Measurements from ENCODE around the gene ADAMTSL1. TPM values are rescaled to one million over a fixed set of nuclear protein-coding genes. Genes with fewer than 3 reads are reported as not detected.

Gene ADAMTSL1
- polyA plus RNA-seq, 2 of the 4 experiments (the other 2 are of a cell fraction) = 0.03 TPM; not detected in 1

- TF ChIP-seq CBX8 (IDR thresholded peaks at IDR 0.05) (no peak), NR3C1 (IDR thresholded peaks at IDR 0.05) (no peak), HEYL (CRISPR knock-in tag; IDR thresholded peaks at IDR 0.05) (no peak), SMC3 (IDR thresholded peaks at IDR 0.05) (no peak), TFCP2L1 (CRISPR knock-in tag; IDR thresholded peaks at IDR 0.05) (no peak), HOXA7 (CRISPR knock-in tag; IDR thresholded peaks at IDR 0.05) (no peak), ZC3H11A (IDR thresholded peaks at IDR 0.05) (no peak), ZNF302 (CRISPR knock-in tag; IDR thresholded peaks at IDR 0.05) (no peak), GATA3 (IDR thresholded peaks at IDR 0.05; ENCODE audit: borderline replicate concordance) (no peak), BHLHE40 (IDR thresholded peaks at IDR 0.05; ENCODE audit: low read depth, low read length) (no peak), HMGXB4 (CRISPR knock-in tag; IDR thresholded peaks at IDR 0.05; ENCODE audit: borderline replicate concordance) (no peak), ZFP36 (IDR thresholded peaks at IDR 0.05; ENCODE audit: borderline replicate concordance, partially characterized antibody) (no peak), KDM5A (IDR thresholded peaks at IDR 0.05) (no peak), EP300 (IDR thresholded peaks at IDR 0.05) (no peak), NPAS2 (CRISPR knock-in tag; IDR thresholded peaks at IDR 0.05; ENCODE audit: borderline replicate concordance) (no peak)
- TF ChIP-seq, protein P1, sequence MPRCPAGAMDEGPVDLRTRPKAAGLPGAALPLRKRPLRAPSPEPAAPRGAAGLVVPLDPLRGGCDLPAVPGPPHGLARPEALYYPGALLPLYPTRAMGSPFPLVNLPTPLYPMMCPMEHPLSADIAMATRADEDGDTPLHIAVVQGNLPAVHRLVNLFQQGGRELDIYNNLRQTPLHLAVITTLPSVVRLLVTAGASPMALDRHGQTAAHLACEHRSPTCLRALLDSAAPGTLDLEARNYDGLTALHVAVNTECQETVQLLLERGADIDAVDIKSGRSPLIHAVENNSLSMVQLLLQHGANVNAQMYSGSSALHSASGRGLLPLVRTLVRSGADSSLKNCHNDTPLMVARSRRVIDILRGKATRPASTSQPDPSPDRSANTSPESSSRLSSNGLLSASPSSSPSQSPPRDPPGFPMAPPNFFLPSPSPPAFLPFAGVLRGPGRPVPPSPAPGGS (IDR thresholded peaks at IDR 0.05) = no peak
- TF ChIP-seq, protein P2, sequence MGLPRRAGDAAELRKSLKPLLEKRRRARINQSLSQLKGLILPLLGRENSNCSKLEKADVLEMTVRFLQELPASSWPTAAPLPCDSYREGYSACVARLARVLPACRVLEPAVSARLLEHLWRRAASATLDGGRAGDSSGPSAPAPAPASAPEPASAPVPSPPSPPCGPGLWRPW (IDR thresholded peaks at IDR 0.05) = no peak
- TF ChIP-seq, protein P3, sequence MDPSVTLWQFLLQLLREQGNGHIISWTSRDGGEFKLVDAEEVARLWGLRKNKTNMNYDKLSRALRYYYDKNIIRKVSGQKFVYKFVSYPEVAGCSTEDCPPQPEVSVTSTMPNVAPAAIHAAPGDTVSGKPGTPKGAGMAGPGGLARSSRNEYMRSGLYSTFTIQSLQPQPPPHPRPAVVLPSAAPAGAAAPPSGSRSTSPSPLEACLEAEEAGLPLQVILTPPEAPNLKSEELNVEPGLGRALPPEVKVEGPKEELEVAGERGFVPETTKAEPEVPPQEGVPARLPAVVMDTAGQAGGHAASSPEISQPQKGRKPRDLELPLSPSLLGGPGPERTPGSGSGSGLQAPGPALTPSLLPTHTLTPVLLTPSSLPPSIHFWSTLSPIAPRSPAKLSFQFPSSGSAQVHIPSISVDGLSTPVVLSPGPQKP (IDR thresholded peaks at IDR 0.05; ENCODE audit: low read depth, low read length) = no peak
- ChIA-PET POLR2A (no interaction called here), CTCF (no interaction called here)
- no peaks in the 10 kb centered on the region for H3K9me3 ChIP-seq
- no peaks in the 10 kb centered on the region for H3K4me1 ChIP-seq
- H3K4me2 ChIP-seq = no peak overlapping the region
- no peak for FAIRE-seq
- H3K4me3 ChIP-seq = no peak overlapping the region
- no peak for DNase-seq (ENCODE audit: low read depth in 1 of 2, low spot score in 1 of 2)
- ATAC-seq = no peak
- H3K27ac ChIP-seq = no peak overlapping the region
- WGBS (ENCODE audit: missing lambda C conversion rate) = 0% methylated on average over 2 of the region's 2 CpGs
Observed at GRCh38 chr9:18588002-18588401, 114.0 kb downstream of the ADAMTSL1 start.

GRCh38 chr9:18591261-18591660 is 117.3 kb downstream of the ADAMTSL1 start:
- no peak for TF ChIP-seq JUNB (IDR thresholded peaks at IDR 0.05)
- no peak for TF ChIP-seq CHD2 (IDR thresholded peaks at IDR 0.05; ENCODE audit: low read length, partially characterized antibody)
- TF ChIP-seq EHMT2 (IDR thresholded peaks at IDR 0.05; ENCODE audit: low read depth) = no peak
- TF ChIP-seq CBX2 (IDR thresholded peaks at IDR 0.05; ENCODE audit: borderline replicate concordance, low read depth) = no peak
- FAIRE-seq (peak; percentile 13), DNase-seq (ENCODE audit: low read depth in 1 of 2, low spot score in 1 of 2) (no peak), ATAC-seq (no peak)
- H3K4me2 ChIP-seq = no peak overlapping the region
- no peak overlapping the region for H3K27ac ChIP-seq
- H3K4me3 ChIP-seq = no peak overlapping the region
- ChIA-PET POLR2A (no interaction called here), CTCF (no interaction called here)
- 61% methylated on average over 2 of the region's 2 CpGs for WGBS (ENCODE audit: missing lambda C conversion rate)
- H3K4me1 ChIP-seq = no peaks in the 10 kb centered on the region
- no peaks in the 10 kb centered on the region for H3K9me3 ChIP-seq

GRCh38 chr9:18594837-18595236 is 120.9 kb downstream of the ADAMTSL1 start:
- ChIA-PET POLR2A (no interaction called here), CTCF (no interaction called here)
- TF ChIP-seq USF2 (IDR thresholded peaks at IDR 0.05) = no peak
- TF ChIP-seq HOXB13 (CRISPR knock-in tag; IDR thresholded peaks at IDR 0.05; ENCODE audit: low read depth) = no peak
- no peak for TF ChIP-seq MAFK (IDR thresholded peaks at IDR 0.05; ENCODE audit: partially characterized antibody)
- no peak for TF ChIP-seq RAD21 (conservative IDR thresholded peaks at IDR 0.05 in 1 of 2, IDR thresholded peaks at IDR 0.05 in 1 of 2)
- TF ChIP-seq BHLHE40 (IDR thresholded peaks at IDR 0.05; ENCODE audit: low read depth, low read length) = no peak
- no peak for TF ChIP-seq HOXA7 (CRISPR knock-in tag; IDR thresholded peaks at IDR 0.05)
- TF ChIP-seq POLR2A (IDR thresholded peaks at IDR 0.05; ENCODE audit: low read length) = no peak
- no peak for TF ChIP-seq TFCP2L1 (CRISPR knock-in tag; IDR thresholded peaks at IDR 0.05)
- no peak for TF ChIP-seq CHD4 (IDR thresholded peaks at IDR 0.05; ENCODE audit: borderline replicate concordance)
- TF ChIP-seq HEYL (CRISPR knock-in tag; IDR thresholded peaks at IDR 0.05) = no peak
- no peak for TF ChIP-seq CBX8 (IDR thresholded peaks at IDR 0.05)
- TF ChIP-seq RARB (CRISPR knock-in tag; IDR thresholded peaks at IDR 0.05) = no peak
- no peak overlapping the region for H3K4me2 ChIP-seq
- no peak overlapping the region for H3K4me3 ChIP-seq
- ATAC-seq (no peak), DNase-seq (ENCODE audit: low read depth in 1 of 2, low spot score in 1 of 2) (no peak), FAIRE-seq (no peak)
- H3K9me3 ChIP-seq = no peaks in the 10 kb centered on the region
- H3K27ac ChIP-seq = no peak overlapping the region
- no peaks in the 10 kb centered on the region for H3K4me1 ChIP-seq
